Fibroblast of lung (primary cell): ENCODE data around the gene RPGRIP1. TPM values are rescaled to one million over a fixed set of nuclear protein-coding genes. Genes with fewer than 3 reads are reported as not detected.

Source experiments
- DNase-seq, 2 donors: peaks; one replicate each; pipeline versions ENCODE4 v3.0.0 to v3.0.0-alpha.2; 2010; ENCODE audit warnings: low read depth in 2 of 2
- H2AFZ ChIP-seq: 2 replicates; pipeline ENCODE4 v1.5.1; 2012; ENCODE audit warnings: low read length, control low read depth, inconsistent platforms
- H3K27ac ChIP-seq: 2 replicates; pipeline ENCODE4 v1.5.1; 2011; ENCODE audit warnings: low read length, control low read depth; ENCODE audit not compliant: insufficient read depth
- H3K27me3 ChIP-seq: 2 replicates; pipeline ENCODE4 v1.5.1; 2011; ENCODE audit warnings: mild to moderate bottlenecking, low read length; ENCODE audit not compliant: control insufficient read depth, insufficient read depth
- H3K36me3 ChIP-seq: 2 replicates; pipeline ENCODE4 v1.5.1; 2011; ENCODE audit warnings: low read length; ENCODE audit not compliant: control insufficient read depth, insufficient read depth
- H3K4me1 ChIP-seq: 2 replicates; pipeline ENCODE4 v1.5.1; 2011; ENCODE audit warnings: low read length; ENCODE audit not compliant: control insufficient read depth, insufficient read depth; ENCODE audit errors: extremely low read depth
- H3K4me2 ChIP-seq: 2 replicates; pipeline ENCODE4 v1.5.1; 2011; ENCODE audit warnings: low read length, control low read depth; ENCODE audit not compliant: insufficient read depth; ENCODE audit errors: extremely low read depth
- H3K4me3 ChIP-seq, 4 experiments: fragments of 200-600 bp in 1 of 4; sonication (generic) in 1 of 4; replicated peaks in 1 of 4; 2 replicates each; pipeline ENCODE4 v1.5.1; 2011 to 2016; ENCODE audit warnings: low read length in 4 of 4, low read depth in 3 of 4, mild to moderate bottlenecking in 3 of 4, control low read depth in 2 of 4, inconsistent platforms in 1 of 4, mixed read lengths in 1 of 4; ENCODE audit not compliant: insufficient read depth in 1 of 4; ENCODE audit errors: control extremely low read depth in 1 of 4
- H3K79me2 ChIP-seq: 2 replicates; pipeline ENCODE4 v1.5.1; 2012; ENCODE audit warnings: mild to moderate bottlenecking, low read length, inconsistent platforms; ENCODE audit not compliant: control insufficient read depth, insufficient read depth
- H3K9ac ChIP-seq: 2 replicates; pipeline ENCODE4 v1.5.1; 2011; ENCODE audit warnings: mild to moderate bottlenecking, low read length, control low read depth; ENCODE audit not compliant: insufficient read depth
- H3K9me3 ChIP-seq: 2 replicates; pipeline ENCODE4 v1.5.1; 2012; ENCODE audit warnings: low read depth, low read length; ENCODE audit not compliant: control insufficient read depth, insufficient read depth
- H4K20me1 ChIP-seq: 2 replicates; pipeline ENCODE4 v1.5.1; 2011; ENCODE audit warnings: low read length; ENCODE audit not compliant: control insufficient read depth, insufficient read depth; ENCODE audit errors: extremely low read depth
- CTCF ChIP-seq, 2 donors: IDR thresholded peaks in 1 of 2; conservative IDR thresholded peaks in 1 of 2; 1 replicate in 1 of 2; 2 replicates in 1 of 2; pipeline ENCODE4 v1.5.1; 2011 to 2012; ENCODE audit warnings: low read length in 2 of 2, control low read depth in 1 of 2, inconsistent platforms in 1 of 2, low read depth in 1 of 2, mild to moderate bottlenecking in 1 of 2
- EZH2 ChIP-seq: IDR thresholded peaks from 2 replicates; pipeline ENCODE4 v1.5.1; 2012; ENCODE audit warnings: low read length, control low read depth, mild to moderate bottlenecking; ENCODE audit errors: missing control alignments
- polyA plus RNA-seq, 2 donors: library from polyadenylated mRNA; depleted of rRNA in 1 of 2; stranded (reverse) in 1 of 2; unstranded in 1 of 2; fragments of >200 nt; gene quantifications; 2 replicates each; pipeline ENCODE4 v1.2.1, GENCODE V29; 2011 to 2012; ENCODE audit warnings: missing spikeins in 1 of 2
- total RNA-seq: library from RNA; depleted of rRNA; stranded (reverse); fragments of >200 nt; gene quantifications from 2 replicates; pipeline ENCODE4 v1.2.1, GENCODE V29; 2014

RPGRIP1 gene
- total and polyA plus RNA-seq, 2 donors (not counting 1 experiment from before 2014, with no cell fraction given): under 0.01 to 0.32 TPM

- H3K9me3 ChIP-seq: no peaks in the 10 kb centered on the region
- H4K20me1 ChIP-seq: no peaks in the 10 kb centered on the region
- TF ChIP-seq EZH2 (no peak), CTCF (conservative IDR thresholded peaks at IDR 0.05 in 1 of 2, IDR thresholded peaks at IDR 0.05 in 1 of 2; ENCODE audit: low read depth in 1 of 2, low read length in 2 of 2) (no peak)
- H3K79me2 ChIP-seq: no peaks in the 10 kb centered on the region
- H3K4me1 ChIP-seq: no peaks in the 10 kb centered on the region
- H3K27me3 ChIP-seq: peaks cover 22% of the 10 kb centered on the region
- no peak overlapping the region for H3K4me2 ChIP-seq
- H3K36me3 ChIP-seq: no peaks in the 10 kb centered on the region
- no peak overlapping the region for H3K4me3 ChIP-seq
- no peak overlapping the region for H3K27ac ChIP-seq
- H3K9ac ChIP-seq: no peak overlapping the region
- H2AFZ ChIP-seq: no peak overlapping the region
- DNase-seq: no peak
Measured at GRCh38 chr14:21322716-21323115, 42.8 kb downstream of the RPGRIP1 start.

DNA sequence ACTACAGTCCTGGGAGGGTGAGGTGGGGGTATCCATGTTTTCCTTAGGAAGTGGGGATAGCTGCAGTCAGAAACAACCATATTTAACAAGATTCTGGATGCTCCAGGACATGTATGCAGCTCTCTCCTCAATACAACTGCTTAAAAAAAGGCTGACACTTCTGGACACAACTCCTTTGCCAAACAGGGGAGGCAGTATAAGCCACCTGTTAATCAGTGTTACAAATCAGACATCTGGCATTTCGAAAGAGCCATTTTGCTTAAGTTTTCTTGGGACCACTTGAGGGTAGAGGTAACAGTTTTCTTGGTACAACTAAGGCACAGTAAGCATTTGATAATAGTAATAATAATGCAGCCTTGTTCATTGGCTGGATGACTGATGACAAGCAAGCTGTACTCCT lies 47.1 kb downstream of the RPGRIP1 start:
- no peaks in the 10 kb centered on the region for H3K79me2 ChIP-seq
- no peak overlapping the region for H3K27ac ChIP-seq
- H3K4me2 ChIP-seq: no peak overlapping the region
- no peaks in the 10 kb centered on the region for H3K36me3 ChIP-seq
- peaks cover 8% of the 10 kb centered on the region for H3K27me3 ChIP-seq
- no peaks in the 10 kb centered on the region for H3K9me3 ChIP-seq
- no peak for DNase-seq
- H3K4me3 ChIP-seq: no peak overlapping the region
- H2AFZ ChIP-seq: no peak overlapping the region
- no peaks in the 10 kb centered on the region for H4K20me1 ChIP-seq
- H3K9ac ChIP-seq: no peak overlapping the region
- no peaks in the 10 kb centered on the region for H3K4me1 ChIP-seq
- TF ChIP-seq EZH2 (no peak), CTCF (conservative IDR thresholded peaks at IDR 0.05 in 1 of 2, IDR thresholded peaks at IDR 0.05 in 1 of 2; ENCODE audit: low read depth in 1 of 2, low read length in 2 of 2) (no peak)

Other genes starting within 250 kb of the RPGRIP1 start
- not detected in 2 replicates for gene TPPP2, start 249.9 kb upstream of the RPGRIP1 start, total RNA-seq
- gene TPPP2, start 249.9 kb upstream of the RPGRIP1 start, polyA plus RNA-seq: not detected in 2 replicates
- not detected in 2 replicates for gene RNASE13, start 245.3 kb upstream of the RPGRIP1 start, total RNA-seq
- not detected in 2 replicates for gene RNASE13, start 245.3 kb upstream of the RPGRIP1 start, polyA plus RNA-seq
- gene RNASE7, start 237.7 kb upstream of the RPGRIP1 start, total RNA-seq: not detected in 2 replicates
- not detected in 2 replicates for gene RNASE7, start 237.7 kb upstream of the RPGRIP1 start, polyA plus RNA-seq
- gene RNASE8, start 222.3 kb upstream of the RPGRIP1 start, total RNA-seq: not detected in 2 replicates
- not detected in 2 replicates for gene RNASE8, start 222.3 kb upstream of the RPGRIP1 start, polyA plus RNA-seq
- gene ARHGEF40, start 209.8 kb upstream of the RPGRIP1 start, total RNA-seq: 23.6 and 24.7 TPM in 2 replicates
- gene ARHGEF40, start 209.8 kb upstream of the RPGRIP1 start, polyA plus RNA-seq: 18.2 and 34.6 TPM in 2 replicates
- gene ZNF219, start 181.4 kb upstream of the RPGRIP1 start, total RNA-seq: 3.9 and 4.6 TPM in 2 replicates
- gene ZNF219, start 181.4 kb upstream of the RPGRIP1 start, polyA plus RNA-seq: 2.2 and 2.4 TPM in 2 replicates
- not detected in 2 replicates for gene TMEM253, start 179.0 kb upstream of the RPGRIP1 start, total RNA-seq
- 0.05 and 0.11 TPM in 2 replicates for gene TMEM253, start 179.0 kb upstream of the RPGRIP1 start, polyA plus RNA-seq
- not detected in 2 replicates for gene OR5AU1, start 124.0 kb upstream of the RPGRIP1 start, total RNA-seq
- gene OR5AU1, start 124.0 kb upstream of the RPGRIP1 start, polyA plus RNA-seq: not detected in 2 replicates
- 671 and 885 TPM in 2 replicates for gene HNRNPC, start 10.6 kb upstream of the RPGRIP1 start, total RNA-seq
- 543 and 766 TPM in 2 replicates for gene HNRNPC, start 10.6 kb upstream of the RPGRIP1 start, polyA plus RNA-seq
- gene SUPT16H, start 103.9 kb downstream of the RPGRIP1 start, total RNA-seq: 66.1 and 69.6 TPM in 2 replicates
- gene SUPT16H, start 103.9 kb downstream of the RPGRIP1 start, polyA plus RNA-seq: 58.7 and 83.2 TPM in 2 replicates
- 46.5 and 56.3 TPM in 2 replicates for gene CHD8, start 176.0 kb downstream of the RPGRIP1 start, total RNA-seq
- 11.1 and 19.3 TPM in 2 replicates for gene CHD8, start 176.0 kb downstream of the RPGRIP1 start, polyA plus RNA-seq
- 22.3 and 31.7 TPM in 2 replicates for gene RAB2B, start 196.9 kb downstream of the RPGRIP1 start, total RNA-seq
- gene RAB2B, start 196.9 kb downstream of the RPGRIP1 start, polyA plus RNA-seq: 17.6 and 27.8 TPM in 2 replicates
- 19.8 and 30.6 TPM in 2 replicates for gene TOX4, start 197.1 kb downstream of the RPGRIP1 start, total RNA-seq
- 86.1 and 92.5 TPM in 2 replicates for gene TOX4, start 197.1 kb downstream of the RPGRIP1 start, polyA plus RNA-seq
- gene METTL3, start 231.3 kb downstream of the RPGRIP1 start, total RNA-seq: 54.4 and 59.9 TPM in 2 replicates
- 39.2 and 44.0 TPM in 2 replicates for gene METTL3, start 231.3 kb downstream of the RPGRIP1 start, polyA plus RNA-seq
- gene SALL2, start 246.3 kb downstream of the RPGRIP1 start, total RNA-seq: 3.1 and 3.5 TPM in 2 replicates
- gene SALL2, start 246.3 kb downstream of the RPGRIP1 start, polyA plus RNA-seq: 3.9 and 6.1 TPM in 2 replicates